Caco-2 (cell line): ENCODE measurements around the gene SBF2. TPM values are rescaled to one million over a fixed set of nuclear protein-coding genes. Genes with fewer than 3 reads are reported as not detected.
A peak's percentile ranks its signal among the peaks of the same experiment; 100 is the strongest.

ENCODE experiments used
- BruUV-seq: library from RNA; stranded (reverse); fragments of 400-500 nt; replicated peaks from 2 replicates; lab custom pipeline; 2021; lab: Mats Ljungman, UMichigan
- CTCF ChIA-PET: fragments of 300-600 bp; sonication (Branson Sonifier 250); formaldehyde crosslinking; loops from one replicate; lab custom pipeline; 2022; ENCODE audit warnings: antibody characterized with exemption; lab: Charles Lee
- POLR2A ChIA-PET: fragments of 300-600 bp; sonication (Branson Sonifier 250); formaldehyde crosslinking; loops from one replicate; lab custom pipeline; 2022; ENCODE audit warnings: antibody characterized with exemption; lab: Charles Lee
- DNase-seq, 2 experiments: peaks; one replicate each; pipeline versions ENCODE4 v3.0.0 to v3.0.0-alpha.2; 2020 to 2022
- H3K27me3 ChIP-seq: replicated peaks from 2 replicates; pipeline ENCODE4 v1.6.0; 2011; ENCODE audit warnings: low read length; ENCODE audit not compliant: control insufficient read depth, insufficient read depth
- H3K36me3 ChIP-seq: 2 replicates; pipeline ENCODE4 v1.5.1; 2011; ENCODE audit warnings: low read length; ENCODE audit not compliant: control insufficient read depth, insufficient read depth
- H3K4me1 ChIP-seq: fragments of 250-450 bp; sonication (Bioruptor Pico); 2 replicates; pipeline ENCODE4 v1.5.1; 2020; ENCODE audit warnings: mild to moderate bottlenecking
- H3K4me3 ChIP-seq: 2 replicates; pipeline ENCODE4 v1.5.1; 2011; ENCODE audit warnings: low read depth, mild to moderate bottlenecking, control low read depth, low read length
- H3K9me3 ChIP-seq: fragments of 250-450 bp; sonication (Bioruptor Pico); 2 replicates; pipeline ENCODE4 v1.5.1; 2020; ENCODE audit warnings: mild to moderate bottlenecking, moderate library complexity
- H3K27ac Mint-ChIP-seq: one replicate; pipeline ENCODE4 v1.8.0; 2022; ENCODE audit warnings: mixed read lengths; ENCODE audit not compliant: unreplicated experiment
- H3K27me3 Mint-ChIP-seq: one replicate; pipeline ENCODE4 v1.8.0; 2022; ENCODE audit warnings: mixed read lengths; ENCODE audit not compliant: insufficient read depth, unreplicated experiment
- H3K36me3 Mint-ChIP-seq: one replicate; pipeline ENCODE4 v1.8.0; 2022; ENCODE audit warnings: mild to moderate bottlenecking, mixed read lengths; ENCODE audit not compliant: insufficient read depth, unreplicated experiment
- H3K4me1 Mint-ChIP-seq: one replicate; pipeline ENCODE4 v1.8.0; 2022; ENCODE audit warnings: low read depth, mixed read lengths; ENCODE audit not compliant: unreplicated experiment
- H3K4me3 Mint-ChIP-seq: one replicate; pipeline ENCODE4 v1.8.0; 2022; ENCODE audit warnings: mild to moderate bottlenecking, moderate library complexity, mixed read lengths; ENCODE audit not compliant: unreplicated experiment
- H3K9me3 Mint-ChIP-seq: one replicate; pipeline ENCODE4 v1.8.0; 2022; ENCODE audit warnings: mixed read lengths; ENCODE audit not compliant: unreplicated experiment
- intact Hi-C: fragments of 100-400 bp; cut with micrococcal nuclease; formaldehyde crosslinking; loops from one replicate; pipeline ENCODE4 v1.10.0; 2022; ENCODE audit not compliant: unreplicated experiment
- total RNA-seq: library from RNA; stranded (reverse); gene quantifications from 2 replicates; pipeline ENCODE4 v1.2.3, GENCODE V29; 2022
- TF ChIP-seq, protein P1 (sequence below), 2 experiments: fragments of 200-600 bp in 1 of 2; IDR thresholded peaks; 1 replicate in 1 of 2; 2 replicates in 1 of 2; pipeline versions ENCODE4 v1.5.1 to v1.8.0; 2011 to 2022; ENCODE audit warnings: antibody characterized with exemption in 1 of 2, control low read depth in 1 of 2, inconsistent platforms in 1 of 2, low read depth in 1 of 2, low read length in 1 of 2, mild to moderate bottlenecking in 1 of 2, moderate library complexity in 1 of 2; ENCODE audit not compliant: insufficient read depth in 1 of 2, severe bottlenecking in 1 of 2, unreplicated experiment in 1 of 2

The SBF2 gene
- total RNA-seq, 1 experiment from 2014 or later: 72.2 TPM

DNA sequence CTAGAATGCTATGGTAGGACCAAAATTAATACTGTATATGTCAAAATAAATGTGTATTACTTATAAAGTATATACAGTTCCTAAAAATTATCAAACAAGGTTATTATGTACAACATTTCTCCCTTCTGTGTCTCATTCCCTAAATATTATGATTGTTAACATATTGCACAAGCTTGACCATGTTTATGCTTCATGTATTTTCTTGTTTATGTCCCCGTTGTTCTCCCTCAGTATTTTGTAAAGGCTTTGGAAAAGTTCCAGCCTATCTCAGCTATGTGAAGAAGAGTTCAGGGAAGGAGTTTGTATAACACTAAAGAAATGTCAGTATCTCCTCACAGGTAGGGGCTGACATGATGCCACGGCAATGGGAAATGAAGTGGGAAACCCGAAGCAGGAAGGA lies 30.5 kb upstream of the SBF2 start:
- BruUV-seq: no TSS peak
- no peaks in the 10 kb centered on the region for H3K27me3 Mint-ChIP-seq
- H3K4me3 Mint-ChIP-seq: no peak overlapping the region
- peak overlapping the region; percentile 84 for H3K27ac Mint-ChIP-seq
- no peaks in the 10 kb centered on the region for H3K9me3 Mint-ChIP-seq
- ChIA-PET CTCF (interaction anchor here (1.5 to 2.6 kb wide), 3 partner anchors 10 to 42 kb away, joined by 4 to 34 read pairs (median 6); partner anchors contain the start of gene ADM), POLR2A (interaction anchor here (0.8 to 1.2 kb wide), 2 partner anchors 20 to 21 kb away, joined by 3 to 7 read pairs; partner anchors contain the start of gene ADM)
- TF ChIP-seq, protein P1, sequence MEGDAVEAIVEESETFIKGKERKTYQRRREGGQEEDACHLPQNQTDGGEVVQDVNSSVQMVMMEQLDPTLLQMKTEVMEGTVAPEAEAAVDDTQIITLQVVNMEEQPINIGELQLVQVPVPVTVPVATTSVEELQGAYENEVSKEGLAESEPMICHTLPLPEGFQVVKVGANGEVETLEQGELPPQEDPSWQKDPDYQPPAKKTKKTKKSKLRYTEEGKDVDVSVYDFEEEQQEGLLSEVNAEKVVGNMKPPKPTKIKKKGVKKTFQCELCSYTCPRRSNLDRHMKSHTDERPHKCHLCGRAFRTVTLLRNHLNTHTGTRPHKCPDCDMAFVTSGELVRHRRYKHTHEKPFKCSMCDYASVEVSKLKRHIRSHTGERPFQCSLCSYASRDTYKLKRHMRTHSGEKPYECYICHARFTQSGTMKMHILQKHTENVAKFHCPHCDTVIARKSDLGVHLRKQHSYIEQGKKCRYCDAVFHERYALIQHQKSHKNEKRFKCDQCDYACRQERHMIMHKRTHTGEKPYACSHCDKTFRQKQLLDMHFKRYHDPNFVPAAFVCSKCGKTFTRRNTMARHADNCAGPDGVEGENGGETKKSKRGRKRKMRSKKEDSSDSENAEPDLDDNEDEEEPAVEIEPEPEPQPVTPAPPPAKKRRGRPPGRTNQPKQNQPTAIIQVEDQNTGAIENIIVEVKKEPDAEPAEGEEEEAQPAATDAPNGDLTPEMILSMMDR (IDR thresholded peaks at IDR 0.05; ENCODE audit: insufficient read depth in 1 of 2, low read depth in 1 of 2, low read length in 1 of 2, severe bottlenecking in 1 of 2, unreplicated experiment in 1 of 2): no peak
- Histone ChIP-seq H3K9me3 (no peaks in the 10 kb centered on the region), H3K4me1 (peaks cover 77% of the 10 kb centered on the region), H3K36me3 (no peaks in the 10 kb centered on the region), H3K4me3 (no peak overlapping the region), H3K27me3 (no peaks in the 10 kb centered on the region)
- DNase-seq: no peak
- H3K36me3 Mint-ChIP-seq: no peaks in the 10 kb centered on the region
- intact Hi-C loops: loop anchor here (5.0 kb wide), 1 partner anchor 352 kb away; no protein-coding TSS in a partner anchor
- H3K4me1 Mint-ChIP-seq: peaks cover 47% of the 10 kb centered on the region

DNA sequence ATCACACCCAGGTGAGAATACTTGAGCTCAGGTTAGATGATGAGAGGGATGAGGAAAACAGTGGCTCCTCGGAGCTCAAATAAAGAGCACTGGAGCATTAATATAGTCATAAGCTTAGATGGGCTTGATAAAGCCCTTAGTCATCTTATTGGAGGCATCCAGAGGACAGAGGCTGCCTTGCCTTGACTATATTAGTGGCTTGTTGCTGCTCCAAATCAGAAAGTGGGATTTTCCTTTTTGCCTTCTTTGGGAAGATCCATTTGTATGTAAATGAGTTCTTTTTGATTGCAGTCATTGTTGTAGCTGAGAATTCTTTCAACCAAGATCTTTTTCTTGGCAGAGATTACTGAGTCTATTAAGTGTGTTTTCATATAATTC lies 29.8 kb upstream of the SBF2 start:
- BruUV-seq: no TSS peak
- H3K36me3 ChIP-seq: no peaks in the 10 kb centered on the region
- TF ChIP-seq, protein P1 (IDR thresholded peaks at IDR 0.05; ENCODE audit: insufficient read depth in 1 of 2, low read depth in 1 of 2, low read length in 1 of 2, severe bottlenecking in 1 of 2, unreplicated experiment in 1 of 2): no peak
- H3K36me3 Mint-ChIP-seq: no peaks in the 10 kb centered on the region
- intact Hi-C loops: loop anchor here (1.0 to 5.0 kb wide), 8 partner anchors 14 to 565 kb away; no protein-coding TSS in a partner anchor
- ChIA-PET CTCF (interaction anchor here (1.5 to 1.8 kb wide), 2 partner anchors 10 to 43 kb away, joined by 4 to 6 read pairs; no protein-coding TSS in a partner anchor), POLR2A (interaction anchor here (0.8 kb wide), 1 partner anchor 20 kb away, joined by 3 read pairs; no protein-coding TSS in a partner anchor)
- DNase-seq: no peak
- H3K27ac Mint-ChIP-seq: peak overlapping the region; percentile 90
- H3K4me1 Mint-ChIP-seq: peaks cover 42% of the 10 kb centered on the region
- H3K4me1 ChIP-seq: peaks cover 72% of the 10 kb centered on the region
- no peaks in the 10 kb centered on the region for H3K27me3 ChIP-seq
- no peaks in the 10 kb centered on the region for H3K27me3 Mint-ChIP-seq
- no peak overlapping the region for H3K4me3 Mint-ChIP-seq
- H3K4me3 ChIP-seq: no peak overlapping the region
- no peaks in the 10 kb centered on the region for H3K9me3 ChIP-seq
- H3K9me3 Mint-ChIP-seq: no peaks in the 10 kb centered on the region

DNA sequence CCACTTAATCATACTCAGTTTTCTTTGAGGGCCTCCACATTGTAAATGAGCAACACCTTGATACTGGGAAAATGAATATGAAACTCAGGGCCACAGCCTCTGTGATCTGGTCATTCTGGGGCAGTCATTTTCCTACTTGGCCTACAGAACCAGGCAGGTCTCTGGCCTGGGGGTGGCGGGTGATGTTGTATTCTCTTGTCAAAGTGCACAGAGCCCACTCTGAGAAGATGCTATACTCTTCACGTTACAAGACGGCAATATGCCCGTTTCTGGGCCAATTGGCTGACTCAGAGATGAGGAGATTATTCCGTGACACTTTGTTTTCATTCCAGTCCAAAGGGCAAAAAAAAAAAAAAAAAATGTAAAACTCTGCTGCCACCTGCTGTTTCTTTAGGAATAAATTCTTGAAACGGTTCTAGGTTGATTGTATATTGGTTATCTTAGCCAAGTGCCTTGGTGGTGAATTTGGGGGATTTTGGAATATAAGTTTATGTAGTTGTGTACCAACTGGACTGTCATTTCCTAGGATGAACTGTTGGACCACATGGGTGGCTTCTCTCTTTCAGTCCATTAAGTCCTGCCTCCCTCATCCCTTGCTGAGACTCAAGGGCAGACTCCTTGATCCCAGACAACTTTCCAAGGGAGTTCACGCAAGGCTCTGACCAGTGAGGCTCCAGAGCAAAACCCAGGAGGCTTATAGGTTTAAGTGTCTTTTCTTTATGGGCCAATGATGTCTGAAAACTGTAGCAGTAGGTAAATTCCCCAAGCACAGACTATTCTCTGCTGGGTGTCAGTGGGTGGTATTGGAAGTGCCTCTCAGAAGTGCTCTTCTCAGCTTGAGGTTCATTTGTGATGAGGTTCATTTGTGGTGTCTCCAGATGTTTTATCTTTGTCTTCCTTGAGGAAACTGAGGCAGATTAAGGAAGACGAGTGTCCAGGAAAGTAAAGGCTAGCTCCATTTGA lies 29.1 kb upstream of the SBF2 start:
- Mint-ChIP-seq H3K27ac (peak overlapping the region; percentile 90), H3K36me3 (no peaks in the 10 kb centered on the region), H3K4me1 (peaks cover 41% of the 10 kb centered on the region), H3K9me3 (no peaks in the 10 kb centered on the region), H3K4me3 (peak overlapping the region; percentile 56), H3K27me3 (no peaks in the 10 kb centered on the region)
- intact Hi-C loops: loop anchor here (1.0 to 5.0 kb wide), 8 partner anchors 14 to 565 kb away; no protein-coding TSS in a partner anchor
- H3K36me3 ChIP-seq: no peaks in the 10 kb centered on the region
- TF ChIP-seq, protein P1 (IDR thresholded peaks at IDR 0.05; ENCODE audit: insufficient read depth in 1 of 2, low read depth in 1 of 2, low read length in 1 of 2, severe bottlenecking in 1 of 2, unreplicated experiment in 1 of 2): peak; percentile 42 to 50
- H3K9me3 ChIP-seq: no peaks in the 10 kb centered on the region
- no peaks in the 10 kb centered on the region for H3K27me3 ChIP-seq
- no TSS peak for BruUV-seq
- ChIA-PET POLR2A (interaction anchor here (0.8 kb wide), 1 partner anchor 19 kb away, joined by 3 read pairs; no protein-coding TSS in a partner anchor), CTCF (interaction anchor here (0.6 to 1.8 kb wide), 3 partner anchors 9 to 271 kb away, joined by 3 to 6 read pairs (median 4); no protein-coding TSS in a partner anchor)
- no peak overlapping the region for H3K4me3 ChIP-seq
- peaks cover 65% of the 10 kb centered on the region for H3K4me1 ChIP-seq
- peak; percentile 70 to 72 for DNase-seq
